Esophagus squamous epithelium (tissue), 5 donors: ENCODE measurements around the gene TBX6. TPM values are rescaled to one million over a fixed set of nuclear protein-coding genes. Genes with fewer than 3 reads are reported as not detected.

ENCODE experiments used
- DNase-seq: peaks from one replicate; lab custom pipeline; 2025; lab: John Stamatoyannopoulos, UW
- H3K27ac ChIP-seq, 4 donors: fragments of 200-600 bp; sonication (generic); one replicate each; pipeline ENCODE4 v1.5.1; 2016 to 2019; ENCODE audit warnings: mild to moderate bottlenecking in 1 of 4
- H3K27me3 ChIP-seq, 4 donors: fragments of 200-600 bp; sonication (generic); 1 replicate in 3 of 4; 2 replicates in 1 of 4; pipeline versions ENCODE4 v1.5.1 to v1.6.0; 2017 to 2021; ENCODE audit warnings: antibody characterized with exemption in 1 of 4
- H3K36me3 ChIP-seq, 3 donors: fragments of 200-600 bp; sonication (generic); one replicate each; pipeline ENCODE4 v1.5.1; 2016 to 2019
- H3K4me1 ChIP-seq, 3 donors: fragments of 200-600 bp; sonication (generic); one replicate each; pipeline ENCODE4 v1.5.1; 2017 to 2019
- H3K4me3 ChIP-seq, 4 donors: fragments of 200-600 bp; sonication (generic); 1 replicate in 3 of 4; 2 replicates in 1 of 4; pipeline ENCODE4 v1.5.1; 2016 to 2019; ENCODE audit warnings: mild to moderate bottlenecking in 2 of 4, moderate library complexity in 1 of 4
- H3K9me3 ChIP-seq, 3 donors: fragments of 200-600 bp; sonication (generic); one replicate each; pipeline ENCODE4 v1.5.1; 2016 to 2019
- POLR2A ChIP-seq, 4 donors: fragments of 450-650 bp; IDR thresholded peaks; one replicate each; pipeline ENCODE4 v1.6.1; 2017; ENCODE audit warnings: antibody characterized with exemption in 4 of 4, mild to moderate bottlenecking in 4 of 4, moderate library complexity in 3 of 4
- WGBS, 2 donors: methylation state at CpG; one replicate each; pipeline ENCODE4 v1.1.5; 2018; 5-methylcytosine and 5-hydroxymethylcytosine counted together
- intact Hi-C: fragments of 100-400 bp; cut with DNase I; formaldehyde crosslinking; loops from one replicate; pipeline ENCODE4 v1.15.0; 2022
- total RNA-seq, 4 donors: library from RNA; depleted of rRNA; stranded (reverse); fragments of >200 nt; gene quantifications; one replicate each; pipeline ENCODE4 v1.1.0, GENCODE V29; 2016
- TF ChIP-seq, protein P1 (sequence below), 6 experiments: fragments of 450-650 bp in 4 of 6; fragments of 200-600 bp in 2 of 6; sonication (generic) in 2 of 6; IDR thresholded peaks; one replicate each; pipeline ENCODE4 v1.5.1; 2016 to 2019; ENCODE audit warnings: antibody characterized with exemption in 6 of 6, mild to moderate bottlenecking in 4 of 6, moderate library complexity in 4 of 6
- donor health status: DM: yes; HTN: yes; CAD: no.

Gene TBX6
- total RNA-seq, 4 donors from 2014 or later = 1.9 to 6.2 (median 4.7) TPM

GRCh38 chr16:30122604-30123160 is 31.0 kb upstream of the TBX6 start:
- WGBS, 2 donors = 0% methylated on average over 7 to 24 of the region's 42 CpGs

DNA sequence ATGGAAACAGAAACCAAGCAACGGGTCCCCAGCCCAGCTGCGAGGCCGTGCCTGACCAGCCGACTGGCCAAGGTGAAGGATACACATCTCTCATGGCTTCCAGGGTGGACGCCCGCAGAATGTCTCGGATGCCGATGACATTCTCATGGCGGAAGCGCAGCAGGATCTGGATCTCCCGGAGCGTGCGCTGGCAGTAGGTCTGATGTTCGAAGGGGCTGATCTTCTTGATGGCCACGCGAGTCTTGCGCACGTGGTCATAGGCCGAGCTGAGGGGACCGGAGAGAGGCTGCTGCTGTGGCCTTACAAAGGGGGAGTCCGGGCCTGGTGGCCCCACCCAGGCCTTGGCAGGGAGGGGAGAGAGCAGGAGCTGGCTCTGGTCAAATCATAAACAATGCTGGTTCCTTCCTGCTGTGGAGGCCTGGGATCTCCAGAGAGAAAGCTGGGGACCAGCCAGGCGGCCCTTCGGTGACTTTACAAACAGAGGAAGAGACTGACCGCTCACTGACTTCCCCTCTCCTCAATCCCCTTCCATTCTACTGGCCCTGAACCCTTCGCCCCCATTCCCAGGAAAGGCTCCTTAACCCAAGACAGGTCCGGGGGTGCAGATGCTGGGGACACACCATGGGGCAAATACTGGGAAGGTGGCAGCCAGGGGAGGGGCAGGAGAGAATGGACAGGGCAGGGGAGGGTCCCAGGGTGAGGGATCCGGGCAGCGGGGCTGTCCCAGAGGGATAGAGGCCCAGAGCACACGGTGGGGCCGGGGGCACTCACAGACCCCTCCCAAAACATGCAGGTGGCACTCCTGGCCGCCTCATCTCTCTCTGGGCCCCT is 30.2 kb upstream of the TBX6 start:
- 38 to 44% methylated on average over 5 to 23 of the region's 31 CpGs for WGBS, 2 donors
- H3K27ac ChIP-seq = peak overlapping the region; percentile 94 to 98 (median 96)
- intact Hi-C loops = no loop called here
- no peaks in the 10 kb centered on the region for H3K27me3 ChIP-seq
- TF ChIP-seq, protein P1, sequence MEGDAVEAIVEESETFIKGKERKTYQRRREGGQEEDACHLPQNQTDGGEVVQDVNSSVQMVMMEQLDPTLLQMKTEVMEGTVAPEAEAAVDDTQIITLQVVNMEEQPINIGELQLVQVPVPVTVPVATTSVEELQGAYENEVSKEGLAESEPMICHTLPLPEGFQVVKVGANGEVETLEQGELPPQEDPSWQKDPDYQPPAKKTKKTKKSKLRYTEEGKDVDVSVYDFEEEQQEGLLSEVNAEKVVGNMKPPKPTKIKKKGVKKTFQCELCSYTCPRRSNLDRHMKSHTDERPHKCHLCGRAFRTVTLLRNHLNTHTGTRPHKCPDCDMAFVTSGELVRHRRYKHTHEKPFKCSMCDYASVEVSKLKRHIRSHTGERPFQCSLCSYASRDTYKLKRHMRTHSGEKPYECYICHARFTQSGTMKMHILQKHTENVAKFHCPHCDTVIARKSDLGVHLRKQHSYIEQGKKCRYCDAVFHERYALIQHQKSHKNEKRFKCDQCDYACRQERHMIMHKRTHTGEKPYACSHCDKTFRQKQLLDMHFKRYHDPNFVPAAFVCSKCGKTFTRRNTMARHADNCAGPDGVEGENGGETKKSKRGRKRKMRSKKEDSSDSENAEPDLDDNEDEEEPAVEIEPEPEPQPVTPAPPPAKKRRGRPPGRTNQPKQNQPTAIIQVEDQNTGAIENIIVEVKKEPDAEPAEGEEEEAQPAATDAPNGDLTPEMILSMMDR (IDR thresholded peaks at IDR 0.05) = no peak
- TF ChIP-seq POLR2A (IDR thresholded peaks at IDR 0.05) = no peak
- no peak for DNase-seq
- H3K4me1 ChIP-seq = peaks cover 21 to 67% (median 30%) of the 10 kb centered on the region in 3 donors
- peaks cover 10 to 47% (median 24%) of the 10 kb centered on the region in 3 donors for H3K36me3 ChIP-seq
- H3K4me3 ChIP-seq = peak overlapping the region; percentile 87 to 96 (median 90)
- H3K9me3 ChIP-seq = no peaks in the 10 kb centered on the region

More at GRCh38 chr16:30122604-30123160, 31.0 kb upstream of the TBX6 start:
- intact Hi-C loops = no loop called here
- peaks cover 21 to 61% (median 30%) of the 10 kb centered on the region in 3 donors for H3K4me1 ChIP-seq
- H3K27ac ChIP-seq = peak overlapping the region; percentile 94 to 98 (median 96)
- DNase-seq = no peak
- peak overlapping the region; percentile 87 to 96 (median 90) for H3K4me3 ChIP-seq
- no peaks in the 10 kb centered on the region for H3K27me3 ChIP-seq
- no peak for TF ChIP-seq POLR2A (IDR thresholded peaks at IDR 0.05)
- TF ChIP-seq, protein P1 (IDR thresholded peaks at IDR 0.05) = no peak
- no peaks in the 10 kb centered on the region for H3K9me3 ChIP-seq
- H3K36me3 ChIP-seq = peaks cover 5 to 39% (median 17%) of the 10 kb centered on the region in 3 donors

GRCh38 chr16:30120340-30121105 is 28.8 kb upstream of the TBX6 start:
- intact Hi-C loops = no loop called here
- H3K36me3 ChIP-seq = peaks cover 10 to 61% (median 34%) of the 10 kb centered on the region in 3 donors

DNA sequence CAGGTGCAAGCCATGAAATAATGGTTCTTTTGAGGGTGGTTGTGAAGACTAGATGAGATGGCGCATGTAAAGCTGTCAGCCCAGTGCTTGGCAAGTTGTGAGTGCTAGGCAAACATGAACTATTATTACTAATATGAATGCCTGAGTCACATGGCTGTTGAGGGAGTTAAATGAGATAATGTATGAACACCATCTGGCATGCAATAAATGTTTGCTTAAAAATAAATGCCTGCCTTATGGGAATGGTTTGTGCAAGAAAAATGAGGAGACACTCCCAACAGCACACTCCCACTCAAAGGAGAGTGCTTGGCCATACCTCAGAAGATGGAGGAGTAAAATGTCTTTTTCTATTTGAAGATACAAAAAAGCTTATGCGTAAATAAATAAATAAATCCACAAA is 27.7 kb upstream of the TBX6 start:
- DNase-seq = no peak
- WGBS, 2 donors = 71 to 86% methylated on average over 2 of the region's 2 CpGs
- TF ChIP-seq, protein P1 (IDR thresholded peaks at IDR 0.05) = no peak
- TF ChIP-seq POLR2A (IDR thresholded peaks at IDR 0.05) = no peak
- Histone ChIP-seq H3K36me3 (peaks cover 10 to 72% (median 36%) of the 10 kb centered on the region in 3 donors), H3K4me3 (no peak overlapping the region), H3K27ac (peak overlapping the region in 3 of 4 donors; percentile 65 to 98 (median 96)), H3K4me1 (peaks cover 31 to 86% (median 39%) of the 10 kb centered on the region in 3 donors), H3K9me3 (no peaks in the 10 kb centered on the region), H3K27me3 (no peaks in the 10 kb centered on the region)
- intact Hi-C loops = no loop called here

More at GRCh38 chr16:30120340-30121105, 28.8 kb upstream of the TBX6 start:
- TF ChIP-seq, protein P1 (IDR thresholded peaks at IDR 0.05) = no peak
- no peak for TF ChIP-seq POLR2A (IDR thresholded peaks at IDR 0.05)
- 80 to 85% methylated on average over 3 of the region's 3 CpGs for WGBS, 2 donors
- DNase-seq = no peak
- Histone ChIP-seq H3K9me3 (no peaks in the 10 kb centered on the region), H3K4me1 (peaks cover 26 to 81% (median 30%) of the 10 kb centered on the region in 3 donors), H3K27ac (peak overlapping the region; percentile 46 to 98 (median 96)), H3K27me3 (no peaks in the 10 kb centered on the region), H3K4me3 (no peak overlapping the region)
